HUES6 (cell line): ENCODE data around the gene COA1.
"Not testable (repeated sequence)": the region's sequence is repeated elsewhere in the genome, so short reads cannot be mapped to it uniquely, and the experiment has no call there.

ENCODE experiments used
- H3K27ac ChIP-seq: 2 replicates; pipeline ENCODE4 v1.7.0; 2013; ENCODE audit warnings: low read depth, mild to moderate bottlenecking, low read length, inconsistent platforms
- H3K27me3 ChIP-seq: 2 replicates; pipeline ENCODE4 v1.6.1; 2013; ENCODE audit warnings: low read length; ENCODE audit not compliant: control insufficient read depth, insufficient read depth
- H3K36me3 ChIP-seq: 2 replicates; pipeline ENCODE4 v1.6.1; 2013; ENCODE audit warnings: low read length; ENCODE audit not compliant: control insufficient read depth, insufficient read depth
- H3K4me1 ChIP-seq: 2 replicates; pipeline ENCODE4 v1.6.1; 2013; ENCODE audit warnings: low read length; ENCODE audit not compliant: control insufficient read depth, insufficient read depth
- H3K4me3 ChIP-seq: 2 replicates; pipeline ENCODE4 v1.5.1; 2013; ENCODE audit warnings: low read depth, low read length
- H3K9ac ChIP-seq: one replicate; pipeline ENCODE4 v1.6.1; 2013; ENCODE audit warnings: mild to moderate bottlenecking, low read length
- H3K9me3 ChIP-seq: 2 replicates; pipeline ENCODE4 v1.6.1; 2013; ENCODE audit warnings: low read depth, low read length; ENCODE audit not compliant: control insufficient read depth, insufficient read depth

The COA1 gene

GRCh38 chr7:43729214-43729923, at the start of gene COA1:
Gene COA1 (minus strand): TSS chr7:43729523. CDS start chr7:43648614, 80,909 bp downstream.
- 0 out of 2 replicates have a peak, but pooled peaks cover 4% of the 10 kb centered on the region for H3K36me3 ChIP-seq
- no peaks in the 10 kb centered on the region for H3K9me3 ChIP-seq
- H3K4me3 ChIP-seq: peak within 1 kb of the TSS; percentile 88
- peak within 1 kb of the TSS; percentile 67; the same call in 1 of the 2 replicates for H3K27ac ChIP-seq
- H3K9ac ChIP-seq: peak within 1 kb of the TSS; percentile 92
- H3K27me3 ChIP-seq: no peaks in the 10 kb centered on the region
- no peaks in the 10 kb centered on the region for H3K4me1 ChIP-seq

GRCh38 chr7:43778293-43779044, 49.1 kb upstream of the COA1 start:
- not testable (repeated sequence) for H3K4me1 ChIP-seq, H3K27me3 ChIP-seq, H3K9me3 ChIP-seq, H3K27ac ChIP-seq, H3K36me3 ChIP-seq
- Histone ChIP-seq H3K9ac (peak overlapping the region; percentile 70), H3K4me3 (peak overlapping the region; percentile 52; the same call in 1 of the 2 replicates)

- not testable (repeated sequence) for H3K4me1 ChIP-seq, H3K27ac ChIP-seq, H3K9me3 ChIP-seq, H3K27me3 ChIP-seq, H3K4me3 ChIP-seq, H3K36me3 ChIP-seq, H3K9ac ChIP-seq
Observed at GRCh38 chr7:43775255-43775654, 45.9 kb upstream of the COA1 start.

- not testable (repeated sequence) for H3K9me3 ChIP-seq, H3K27ac ChIP-seq, H3K4me3 ChIP-seq, H3K36me3 ChIP-seq, H3K27me3 ChIP-seq, H3K9ac ChIP-seq, H3K4me1 ChIP-seq
Observed at GRCh38 chr7:43773268-43773667, 43.9 kb upstream of the COA1 start.

- H3K9ac ChIP-seq: no peak overlapping the region
- H3K4me3 ChIP-seq: no peak overlapping the region
- no peak overlapping the region for H3K27ac ChIP-seq
Observed at GRCh38 chr7:43771573-43771972, 42.2 kb upstream of the COA1 start.

GRCh38 chr7:43771128-43771527, 41.8 kb upstream of the COA1 start:
- H3K27ac ChIP-seq: no peak overlapping the region
- no peaks in the 10 kb centered on the region for H3K27me3 ChIP-seq
- no peak overlapping the region for H3K9ac ChIP-seq
- H3K36me3 ChIP-seq: peaks cover 7% of the 10 kb centered on the region
- no peaks in the 10 kb centered on the region; the same call in 1 of the 2 replicates for H3K4me1 ChIP-seq
- H3K4me3 ChIP-seq: no peak overlapping the region
- no peaks in the 10 kb centered on the region for H3K9me3 ChIP-seq

More at GRCh38 chr7:43771573-43771972, 42.2 kb upstream of the COA1 start:
- no peaks in the 10 kb centered on the region; the same call in 1 of the 2 replicates for H3K4me1 ChIP-seq
- H3K36me3 ChIP-seq: peaks cover 7% of the 10 kb centered on the region
- H3K9me3 ChIP-seq: no peaks in the 10 kb centered on the region
- H3K27me3 ChIP-seq: no peaks in the 10 kb centered on the region

GRCh38 chr7:43769791-43770465, 40.6 kb upstream of the COA1 start:
- H3K4me1 ChIP-seq: peaks cover 2% of the 10 kb centered on the region; the same call in 1 of the 2 replicates
- H3K9me3 ChIP-seq: no peaks in the 10 kb centered on the region
- H3K27ac ChIP-seq: no peak overlapping the region
- no peaks in the 10 kb centered on the region for H3K27me3 ChIP-seq
- H3K9ac ChIP-seq: no peak overlapping the region
- H3K4me3 ChIP-seq: no peak overlapping the region
- H3K36me3 ChIP-seq: peaks cover 7% of the 10 kb centered on the region

GRCh38 chr7:43769281-43769680, 40.0 kb upstream of the COA1 start:
- Histone ChIP-seq H3K27me3 (no peaks in the 10 kb centered on the region), H3K9ac (no peak overlapping the region), H3K27ac (no peak overlapping the region), H3K9me3 (no peaks in the 10 kb centered on the region), H3K4me1 (peaks cover 8% of the 10 kb centered on the region), H3K4me3 (no peak overlapping the region), H3K36me3 (peaks cover 7% of the 10 kb centered on the region)

GRCh38 chr7:43768887-43769272, 39.6 kb upstream of the COA1 start:
- no peak overlapping the region for H3K9ac ChIP-seq
- H3K9me3 ChIP-seq: no peaks in the 10 kb centered on the region
- H3K4me1 ChIP-seq: peaks cover 12% of the 10 kb centered on the region
- no peak overlapping the region for H3K27ac ChIP-seq
- H3K27me3 ChIP-seq: no peaks in the 10 kb centered on the region
- H3K4me3 ChIP-seq: no peak overlapping the region
- H3K36me3 ChIP-seq: peaks cover 7% of the 10 kb centered on the region

- H3K4me3 ChIP-seq: no peak overlapping the region
- H3K9ac ChIP-seq: no peak overlapping the region
- peaks cover 7% of the 10 kb centered on the region for H3K36me3 ChIP-seq
- H3K4me1 ChIP-seq: peaks cover 18% of the 10 kb centered on the region
- no peaks in the 10 kb centered on the region for H3K27me3 ChIP-seq
- no peak overlapping the region for H3K27ac ChIP-seq
- no peaks in the 10 kb centered on the region for H3K9me3 ChIP-seq
Observed at GRCh38 chr7:43768201-43768886, 39.0 kb upstream of the COA1 start.
